T-cell (primary cell): Measurements from ENCODE around the gene GLIS2. TPM values are rescaled to one million over a fixed set of nuclear protein-coding genes. Genes with fewer than 3 reads are reported as not detected.
A peak's percentile ranks its signal among the peaks of the same experiment; 100 is the strongest.

ENCODE experiments used
- ATAC-seq, 4 experiments: fragments of 200-7000 bp in 3 of 4; fragments of 150-1000 bp in 1 of 4; cut with Tn5 transposase; replicated peaks in 1 of 4; 1 replicate in 3 of 4; 2 replicates in 1 of 4; pipeline ENCODE4 v1.10.0; 2021; ENCODE audit warnings: moderate library complexity in 3 of 4, mild to moderate bottlenecking in 2 of 4, moderate number of reproducible peaks in 1 of 4
- CTCF ChIA-PET, 2 donors: fragments of 300-600 bp; sonication (Branson Sonifier 250); formaldehyde crosslinking; loops; one replicate each; lab custom pipeline; 2022; ENCODE audit warnings: antibody characterized with exemption in 2 of 2; lab: Charles Lee
- POLR2A ChIA-PET, 2 donors: fragments of 300-600 bp; sonication (Branson Sonifier 250); formaldehyde crosslinking; loops; one replicate each; lab custom pipeline; 2022; ENCODE audit warnings: antibody characterized with exemption in 2 of 2; lab: Charles Lee
- DNase-seq, 35 experiments: peaks; one replicate each; pipeline versions ENCODE4 v3.0.0 to v3.0.0-alpha.2; 2013 to 2023
- H3K27ac ChIP-seq: one replicate; pipeline ENCODE4 v1.5.1; 2013; ENCODE audit warnings: low read length
- H3K27me3 ChIP-seq, 2 experiments: replicated peaks in 1 of 2; 1 replicate in 1 of 2; 2 replicates in 1 of 2; pipeline versions ENCODE4 v1.6.1 to v1.7.0; 2013; ENCODE audit warnings: low read length in 1 of 2, mixed read lengths in 1 of 2; ENCODE audit not compliant: control insufficient read depth in 2 of 2, insufficient read depth in 2 of 2; ENCODE audit errors: extremely low read depth in 1 of 2
- H3K36me3 ChIP-seq, 2 donors: 1 replicate in 1 of 2; 2 replicates in 1 of 2; pipeline versions ENCODE4 v1.6.1 to v1.7.0; 2013; ENCODE audit warnings: low read length in 1 of 2; ENCODE audit not compliant: control insufficient read depth in 2 of 2, insufficient read depth in 1 of 2; ENCODE audit errors: extremely low read depth in 1 of 2
- H3K4me1 ChIP-seq, 2 experiments: 1 replicate in 1 of 2; 2 replicates in 1 of 2; pipeline versions ENCODE4 v1.6.1 to v1.7.0; 2013; ENCODE audit warnings: low read length in 2 of 2, mixed read lengths in 1 of 2; ENCODE audit not compliant: insufficient read depth in 2 of 2, control insufficient read depth in 1 of 2; ENCODE audit errors: extremely low read depth in 1 of 2
- H3K4me3 ChIP-seq, 2 donors: 1 replicate in 1 of 2; 2 replicates in 1 of 2; pipeline versions ENCODE4 v1.5.1 to v1.7.0; 2013; ENCODE audit warnings: mild to moderate bottlenecking in 2 of 2, low read length in 1 of 2, moderate library complexity in 1 of 2; ENCODE audit not compliant: control insufficient read depth in 1 of 2; ENCODE audit errors: extremely low read depth in 1 of 2
- H3K9me3 ChIP-seq: 2 replicates; pipeline ENCODE4 v1.7.0; 2013
- H3K27ac Mint-ChIP-seq, 2 donors: one replicate each; pipeline ENCODE4 v1.8.0; 2020 to 2021; ENCODE audit warnings: mild to moderate bottlenecking in 2 of 2, mixed read lengths in 2 of 2
- H3K27me3 Mint-ChIP-seq, 2 donors: one replicate each; pipeline ENCODE4 v1.8.0; 2021 to 2022; ENCODE audit warnings: mixed read lengths in 2 of 2
- H3K36me3 Mint-ChIP-seq: one replicate; pipeline ENCODE4 v1.8.0; 2021; ENCODE audit warnings: mixed read lengths
- H3K4me1 Mint-ChIP-seq, 3 donors: one replicate each; pipeline ENCODE4 v1.8.0; 2020 to 2022; ENCODE audit warnings: mixed read lengths in 3 of 3, mild to moderate bottlenecking in 1 of 3
- H3K4me3 Mint-ChIP-seq, 3 donors: one replicate each; pipeline ENCODE4 v1.8.0; 2020 to 2022; ENCODE audit warnings: mild to moderate bottlenecking in 3 of 3, mixed read lengths in 3 of 3, moderate library complexity in 3 of 3
- H3K9me3 Mint-ChIP-seq, 3 donors: one replicate each; pipeline ENCODE4 v1.8.0; 2020 to 2022; ENCODE audit warnings: mixed read lengths in 3 of 3
- WGBS: methylation state at CpG from one replicate; pipeline ENCODE4 v1.1.5; 2013; ENCODE audit warnings: missing lambda C conversion rate; ENCODE audit not compliant: insufficient coverage; 5-methylcytosine and 5-hydroxymethylcytosine counted together
- total RNA-seq, 35 experiments: library from RNA in 6 of 35; stranded (reverse) in 6 of 35; fragments of 120-200 nt in 1 of 35; gene quantifications; one replicate each; pipeline versions ENCODE4 v1.2.1 to v1.2.4 and lab custom pipeline; 2013 to 2026

Gene GLIS2
- total RNA-seq, 5 donors from 2014 or later (not counting 1 experiment from before 2014, with no cell fraction given): 0.18 to 0.20 (median 0.19) TPM; not detected in 2

- no peak overlapping the region for H3K27ac ChIP-seq
- 89% methylated on average over 8 of the region's 9 CpGs for WGBS
- no peaks in the 10 kb centered on the region for H3K9me3 ChIP-seq
- Mint-ChIP-seq H3K9me3 (no peaks in the 10 kb centered on the region), H3K36me3 (peaks cover 3% of the 10 kb centered on the region), H3K27me3 (no peaks in the 10 kb centered on the region), H3K27ac (no peak overlapping the region), H3K4me3 (peak overlapping the region in 1 of 3 donors; percentile 71), H3K4me1 (peaks cover 23 to 29% (median 24%) of the 10 kb centered on the region in 3 donors)
- H3K27me3 ChIP-seq: no peaks in the 10 kb centered on the region
- ChIA-PET POLR2A (interaction anchor here in 1 of 2 donors (0.6 kb wide), 1 partner anchor 202 kb away, joined by 3 read pairs; no protein-coding TSS in a partner anchor), CTCF (interaction anchor here in 1 of 2 donors (0.6 kb wide), 1 partner anchor 365 kb away, joined by 3 read pairs; no protein-coding TSS in a partner anchor)
- H3K4me3 ChIP-seq: no peak overlapping the region
- DNase-seq (no peak), ATAC-seq (no peak)
- peaks cover 2 to 16% of the 10 kb centered on the region in 2 donors for H3K36me3 ChIP-seq
- H3K4me1 ChIP-seq: peaks cover 4 to 57% of the 10 kb centered on the region in 2 experiments
Observed at GRCh38 chr16:4373356-4373908, 57.6 kb downstream of the GLIS2 start.

- H3K27me3 Mint-ChIP-seq: no peaks in the 10 kb centered on the region
- peaks cover 4 to 63% of the 10 kb centered on the region in 2 experiments for H3K4me1 ChIP-seq
- CTCF ChIA-PET: interaction anchor here in 1 of 2 donors (0.6 kb wide), 1 partner anchor 364 kb away, joined by 3 read pairs; no protein-coding TSS in a partner anchor
- POLR2A ChIA-PET: interaction anchor here in 1 of 2 donors (0.7 kb wide), 1 partner anchor 16 kb away, joined by 3 read pairs; no protein-coding TSS in a partner anchor
- no peak overlapping the region for H3K4me3 ChIP-seq
- peak overlapping the region; percentile 46 to 61 for H3K27ac Mint-ChIP-seq
- no peak for ATAC-seq
- WGBS: 20% methylated on average over 1 of the region's 30 CpGs
- peaks cover 7 to 17% of the 10 kb centered on the region in 2 donors for H3K36me3 ChIP-seq
- H3K9me3 Mint-ChIP-seq: no peaks in the 10 kb centered on the region
- H3K4me1 Mint-ChIP-seq: peaks cover 23 to 30% (median 24%) of the 10 kb centered on the region in 3 donors
- H3K27me3 ChIP-seq: no peaks in the 10 kb centered on the region
- no peak overlapping the region for H3K4me3 Mint-ChIP-seq
- DNase-seq: peak in 4 of 35 experiments; percentile 26 to 47 (median 29)
- H3K36me3 Mint-ChIP-seq: peaks cover 3% of the 10 kb centered on the region
- H3K27ac ChIP-seq: no peak overlapping the region
- H3K9me3 ChIP-seq: no peaks in the 10 kb centered on the region
Observed at GRCh38 chr16:4373909-4374742, 58.3 kb downstream of the GLIS2 start.

GRCh38 chr16:4375717-4376116, 59.9 kb downstream of the GLIS2 start:
- H3K27ac Mint-ChIP-seq: peak overlapping the region; percentile 19 to 48

GRCh38 chr16:4376126-4376892, 60.4 kb downstream of the GLIS2 start:
- ChIA-PET CTCF (no interaction called here), POLR2A (no interaction called here)
- Histone ChIP-seq H3K4me3 (no peak overlapping the region), H3K27ac (no peak overlapping the region), H3K9me3 (no peaks in the 10 kb centered on the region), H3K36me3 (peaks cover 9 to 35% of the 10 kb centered on the region in 2 donors), H3K27me3 (no peaks in the 10 kb centered on the region), H3K4me1 (peaks cover 4 to 61% of the 10 kb centered on the region in 2 experiments)
- WGBS: 98% methylated on average over 24 of the region's 31 CpGs
- Mint-ChIP-seq H3K36me3 (peaks cover 3% of the 10 kb centered on the region), H3K9me3 (no peaks in the 10 kb centered on the region), H3K4me1 (peaks cover 22 to 28% (median 24%) of the 10 kb centered on the region in 3 donors), H3K27ac (no peak overlapping the region), H3K27me3 (no peaks in the 10 kb centered on the region), H3K4me3 (no peak overlapping the region)
- no peak for ATAC-seq
- no peak for DNase-seq

More at GRCh38 chr16:4375717-4376116, 59.9 kb downstream of the GLIS2 start:
- 97% methylated on average over 5 of the region's 15 CpGs for WGBS
- no peak overlapping the region for H3K27ac ChIP-seq
- ChIA-PET CTCF (interaction anchor here in 1 of 2 donors (0.6 kb wide), 1 partner anchor 46 kb away, joined by 6 read pairs; no protein-coding TSS in a partner anchor), POLR2A (interaction anchor here in 1 of 2 donors (0.6 kb wide), 1 partner anchor 49 kb away, joined by 4 read pairs; no protein-coding TSS in a partner anchor)
- peaks cover 4 to 67% of the 10 kb centered on the region in 2 experiments for H3K4me1 ChIP-seq
- peaks cover 7 to 30% of the 10 kb centered on the region in 2 donors for H3K36me3 ChIP-seq
- H3K9me3 Mint-ChIP-seq: no peaks in the 10 kb centered on the region
- H3K4me3 Mint-ChIP-seq: peak overlapping the region in 1 of 3 donors; percentile 12
- no peaks in the 10 kb centered on the region for H3K27me3 Mint-ChIP-seq
- DNase-seq: no peak
- no peaks in the 10 kb centered on the region for H3K9me3 ChIP-seq
- ATAC-seq: no peak
- H3K27me3 ChIP-seq: no peaks in the 10 kb centered on the region
- H3K4me1 Mint-ChIP-seq: peaks cover 23 to 28% (median 24%) of the 10 kb centered on the region in 3 donors
- peaks cover 3% of the 10 kb centered on the region for H3K36me3 Mint-ChIP-seq
- no peak overlapping the region for H3K4me3 ChIP-seq

GRCh38 chr16:4376893-4377572, 61.2 kb downstream of the GLIS2 start:
- ATAC-seq: no peak
- no peaks in the 10 kb centered on the region for H3K27me3 Mint-ChIP-seq

More at GRCh38 chr16:4376893-4377572, 61.2 kb downstream of the GLIS2 start:
- no peak for DNase-seq
- Histone ChIP-seq H3K36me3 (peaks cover 14 to 37% of the 10 kb centered on the region in 2 donors), H3K4me3 (no peak overlapping the region), H3K27me3 (no peaks in the 10 kb centered on the region), H3K27ac (no peak overlapping the region), H3K4me1 (peaks cover 3 to 59% of the 10 kb centered on the region in 2 experiments), H3K9me3 (no peaks in the 10 kb centered on the region)
- Mint-ChIP-seq H3K36me3 (peaks cover 3% of the 10 kb centered on the region), H3K4me3 (no peak overlapping the region), H3K9me3 (no peaks in the 10 kb centered on the region), H3K4me1 (peaks cover 21 to 28% (median 24%) of the 10 kb centered on the region in 3 donors), H3K27ac (no peak overlapping the region)
- 96% methylated on average over 14 of the region's 27 CpGs for WGBS
- ChIA-PET CTCF (no interaction called here), POLR2A (no interaction called here)
